Natural killer cell treated with Interleukin-12 subunit alpha and Interleukin-12 subunit beta and Interleukin-15 and Interleukin-18, amount 100 ng/mL, for 72 hours (primary cell): ENCODE measurements around the gene NUTF2. TPM values are rescaled to one million over a fixed set of nuclear protein-coding genes. Genes with fewer than 3 reads are reported as not detected.

Experiments used
- ATAC-seq, 2 donors: fragments of 150-1000 bp; cut with Tn5 transposase in 1 of 2; sonication (Bioruptor Pico), chemical (Tn5 transposase) in 1 of 2; 2 replicates each; pipeline ENCODE4 v1.10.0; 2021
- DNase-seq: peaks from one replicate; pipeline ENCODE4 v3.0.0; 2022; ENCODE audit warnings: low spot score
- H3K27ac Mint-ChIP-seq, 2 donors: 1 replicate in 1 of 2; 2 replicates in 1 of 2; pipeline ENCODE4 v1.8.0; 2022; ENCODE audit warnings: mixed read lengths in 2 of 2, mild to moderate bottlenecking in 1 of 2, moderate library complexity in 1 of 2
- H3K27me3 Mint-ChIP-seq, 2 donors: 1 replicate in 1 of 2; 2 replicates in 1 of 2; pipeline ENCODE4 v1.8.0; 2022; ENCODE audit warnings: mixed read lengths in 2 of 2
- H3K36me3 Mint-ChIP-seq: one replicate; pipeline ENCODE4 v1.8.0; 2022; ENCODE audit warnings: mixed read lengths
- H3K4me1 Mint-ChIP-seq, 2 donors: 1 replicate in 1 of 2; 2 replicates in 1 of 2; pipeline ENCODE4 v1.8.0; 2022; ENCODE audit warnings: low read depth in 2 of 2, mixed read lengths in 2 of 2, mild to moderate bottlenecking in 1 of 2
- H3K4me3 Mint-ChIP-seq: one replicate; pipeline ENCODE4 v1.8.0; 2022; ENCODE audit warnings: mixed read lengths
- H3K9me3 Mint-ChIP-seq: 2 replicates; pipeline ENCODE4 v1.8.0; 2022; ENCODE audit warnings: mixed read lengths
- total RNA-seq, 2 donors: library from RNA; stranded (reverse); gene quantifications; one replicate each; pipeline ENCODE4 v1.2.3, GENCODE V29; 2022

NUTF2 gene
- total RNA-seq, result 100 to 1,000 TPM; 114 to 124 TPM

GRCh38 chr16:67846320-67847063 lies at the start of gene NUTF2:
TSS of gene NUTF2 (plus strand) at chr16:67846933. CDS start at chr16:67865131, 18,198 bp downstream.
- Mint-ChIP-seq H3K36me3 (no peaks in the 10 kb centered on the region), H3K4me3 (peak within 1 kb of the TSS; percentile 95), H3K27ac (peak within 1 kb of the TSS; percentile 95 to 97), H3K4me1 (peaks cover 28 to 33% of the 10 kb centered on the region in 2 donors), H3K27me3 (no peaks in the 10 kb centered on the region), H3K9me3 (no peaks in the 10 kb centered on the region)
- ATAC-seq (peak; percentile 85 to 88), DNase-seq (peak; percentile 96)

GRCh38 chr16:67800338-67800926 lies 46.3 kb upstream of the NUTF2 start:
- Mint-ChIP-seq H3K27ac (peak overlapping the region in 1 of 2 donors; percentile 81), H3K9me3 (no peaks in the 10 kb centered on the region), H3K36me3 (no peaks in the 10 kb centered on the region), H3K4me1 (peaks cover 55 to 66% of the 10 kb centered on the region in 2 donors), H3K4me3 (no peak overlapping the region), H3K27me3 (no peaks in the 10 kb centered on the region)
- ATAC-seq, result no peak
- DNase-seq, result peak; percentile 28

- H3K36me3 Mint-ChIP-seq, result no peaks in the 10 kb centered on the region
- H3K4me3 Mint-ChIP-seq, result no peak overlapping the region
- H3K9me3 Mint-ChIP-seq, result no peaks in the 10 kb centered on the region
- DNase-seq (peak; percentile 25), ATAC-seq (no peak)
- peak overlapping the region in 1 of 2 donors; percentile 81 for H3K27ac Mint-ChIP-seq
- peaks cover 58 to 67% of the 10 kb centered on the region in 2 donors for H3K4me1 Mint-ChIP-seq
- no peaks in the 10 kb centered on the region for H3K27me3 Mint-ChIP-seq
Measured at GRCh38 chr16:67801241-67801640, 45.5 kb upstream of the NUTF2 start.

- peak; percentile 45 for DNase-seq
- no peaks in the 10 kb centered on the region for H3K9me3 Mint-ChIP-seq
- no peak for ATAC-seq
- H3K4me3 Mint-ChIP-seq, result peak overlapping the region; percentile 16
- no peak overlapping the region for H3K27ac Mint-ChIP-seq
- no peaks in the 10 kb centered on the region for H3K36me3 Mint-ChIP-seq
- peaks cover 52 to 61% of the 10 kb centered on the region in 2 donors for H3K4me1 Mint-ChIP-seq
- H3K27me3 Mint-ChIP-seq, result no peaks in the 10 kb centered on the region
Measured at GRCh38 chr16:67801883-67802282, 44.9 kb upstream of the NUTF2 start.

DNA sequence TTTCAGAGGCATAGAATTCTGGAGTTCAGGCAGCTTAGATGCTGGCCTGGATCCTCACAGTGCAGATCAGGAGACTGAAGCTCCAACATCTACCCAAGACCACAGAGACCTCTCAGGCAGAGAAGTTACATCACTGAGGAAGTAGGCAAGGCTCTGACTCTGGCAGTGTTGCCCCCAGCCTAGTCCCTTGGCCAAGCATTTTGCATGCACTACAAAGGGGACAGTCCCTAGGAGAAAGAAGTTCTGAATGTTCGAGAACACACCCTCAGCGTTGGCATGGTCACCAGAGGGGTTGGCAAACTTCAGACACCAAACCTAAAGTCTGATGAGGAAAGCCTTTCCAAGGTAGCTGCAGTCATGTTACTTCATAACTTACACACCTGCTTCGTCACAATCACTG lies 42.8 kb upstream of the NUTF2 start:
- H3K27ac Mint-ChIP-seq, result peak overlapping the region; percentile 49 to 86
- peak overlapping the region; percentile 63 for H3K4me3 Mint-ChIP-seq
- DNase-seq (peak; percentile 69), ATAC-seq (peak in 1 of 2 donors; percentile 8)
- peaks cover 48 to 50% of the 10 kb centered on the region in 2 donors for H3K4me1 Mint-ChIP-seq
- H3K36me3 Mint-ChIP-seq, result no peaks in the 10 kb centered on the region
- H3K27me3 Mint-ChIP-seq, result no peaks in the 10 kb centered on the region
- no peaks in the 10 kb centered on the region for H3K9me3 Mint-ChIP-seq

GRCh38 chr16:67804853-67805542 lies 41.7 kb upstream of the NUTF2 start:
- ATAC-seq (no peak), DNase-seq (peak; percentile 25)
- Mint-ChIP-seq H3K9me3 (no peaks in the 10 kb centered on the region), H3K36me3 (no peaks in the 10 kb centered on the region), H3K4me3 (peak overlapping the region; percentile 83), H3K27ac (peak overlapping the region; percentile 49 to 86), H3K4me1 (peaks cover 46 to 48% of the 10 kb centered on the region in 2 donors), H3K27me3 (no peaks in the 10 kb centered on the region)

DNA sequence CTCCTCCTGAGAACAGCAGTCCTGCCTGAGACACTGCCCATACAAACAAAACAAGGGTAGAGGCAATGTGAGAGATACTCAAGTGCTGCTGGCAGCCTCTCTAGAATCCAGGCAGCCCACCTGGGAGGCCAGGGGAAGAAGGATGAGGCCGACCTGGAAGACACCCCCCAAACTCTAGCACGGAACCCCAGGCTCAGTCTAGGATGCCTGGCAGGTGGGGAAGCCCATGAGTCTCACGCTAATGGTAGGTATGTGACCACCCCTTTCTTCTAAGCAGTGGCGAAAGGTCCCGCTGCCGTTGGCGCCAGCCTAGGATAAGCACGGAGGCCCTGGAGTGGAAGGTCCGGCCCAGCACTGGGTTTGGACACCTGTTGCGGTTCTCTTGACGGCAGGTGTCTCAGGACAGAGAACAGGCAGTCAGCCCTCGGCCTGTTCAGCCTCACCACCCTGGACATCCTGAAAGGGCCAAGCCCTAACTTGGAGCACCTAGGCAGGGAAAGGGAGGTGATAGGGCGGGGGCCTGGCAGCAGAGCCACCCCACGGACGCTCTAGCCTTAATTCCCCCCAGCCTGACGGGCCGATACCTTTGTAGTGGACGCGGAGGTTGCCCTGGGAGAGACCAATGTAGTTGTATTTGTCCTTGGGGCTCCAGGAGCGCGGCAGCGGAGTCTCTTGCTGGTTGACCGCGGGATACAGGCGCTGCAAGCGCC lies 40.9 kb upstream of the NUTF2 start:
- Mint-ChIP-seq H3K9me3 (no peaks in the 10 kb centered on the region), H3K4me3 (peak overlapping the region; percentile 83), H3K27me3 (no peaks in the 10 kb centered on the region), H3K36me3 (no peaks in the 10 kb centered on the region), H3K4me1 (peaks cover 40 to 42% of the 10 kb centered on the region in 2 donors), H3K27ac (peak overlapping the region; percentile 49 to 86)
- peak; percentile 55 for DNase-seq
- ATAC-seq, result no peak

GRCh38 chr16:67806428-67807147 lies 40.1 kb upstream of the NUTF2 start, which contains the start of the genes RANBP10 and TSNAXIP1:
TSS of gene RANBP10 (minus strand) at chr16:67806560. CDS start at chr16:67806536, 24 bp downstream.
TSS of gene TSNAXIP1 (plus strand) at chr16:67806889. CDS start at chr16:67807150, 261 bp downstream.
- Mint-ChIP-seq H3K27ac (peak within 1 kb of the TSS; percentile 49 to 86), H3K9me3 (no peaks in the 10 kb centered on the region), H3K36me3 (no peaks in the 10 kb centered on the region), H3K4me1 (peaks cover 33 to 36% of the 10 kb centered on the region in 2 donors), H3K27me3 (no peaks in the 10 kb centered on the region), H3K4me3 (peak within 1 kb of the TSS; percentile 83)
- peak; percentile 98 for DNase-seq
- peak; percentile 97 to 98 for ATAC-seq

GRCh38 chr16:67807148-67807682 lies 39.5 kb upstream of the NUTF2 start:
- H3K4me1 Mint-ChIP-seq, result peaks cover 29% of the 10 kb centered on the region in 2 donors
- peak; percentile 34 for DNase-seq
- peak overlapping the region; percentile 49 to 86 for H3K27ac Mint-ChIP-seq
- H3K27me3 Mint-ChIP-seq, result no peaks in the 10 kb centered on the region
- no peak for ATAC-seq
- no peaks in the 10 kb centered on the region for H3K36me3 Mint-ChIP-seq
- H3K9me3 Mint-ChIP-seq, result no peaks in the 10 kb centered on the region
- H3K4me3 Mint-ChIP-seq, result peak overlapping the region; percentile 83

- H3K9me3 Mint-ChIP-seq, result no peaks in the 10 kb centered on the region
- peaks cover 7 to 8% of the 10 kb centered on the region in 2 donors for H3K4me1 Mint-ChIP-seq
- no peak for ATAC-seq
- no peaks in the 10 kb centered on the region for H3K36me3 Mint-ChIP-seq
- H3K4me3 Mint-ChIP-seq, result no peak overlapping the region
- H3K27me3 Mint-ChIP-seq, result no peaks in the 10 kb centered on the region
- H3K27ac Mint-ChIP-seq, result no peak overlapping the region
- DNase-seq, result peak; percentile 25
Measured at GRCh38 chr16:67811899-67812298, 34.8 kb upstream of the NUTF2 start.

DNA sequence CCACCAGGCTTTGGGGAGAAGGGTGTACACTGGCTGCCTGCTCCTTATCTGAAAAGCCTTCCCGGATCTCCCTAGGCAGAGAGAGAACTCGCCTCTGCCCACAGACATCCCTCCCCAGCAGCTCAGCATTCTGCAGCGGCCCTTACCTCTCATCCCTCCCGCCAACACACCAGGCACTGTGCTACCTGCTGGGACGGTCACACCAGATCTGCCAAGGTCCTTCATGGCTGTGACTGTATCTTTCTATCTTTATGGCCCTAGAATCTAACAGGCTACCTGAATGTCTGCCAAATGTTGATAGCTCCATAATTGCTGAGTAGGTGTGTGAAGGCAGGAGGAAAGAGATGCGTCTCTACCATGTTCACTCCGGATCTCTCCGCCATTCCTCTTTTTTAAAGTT lies 32.2 kb upstream of the NUTF2 start:
- Mint-ChIP-seq H3K4me1 (peaks cover 6 to 7% of the 10 kb centered on the region in 2 donors), H3K27me3 (no peaks in the 10 kb centered on the region), H3K4me3 (no peak overlapping the region), H3K9me3 (no peaks in the 10 kb centered on the region), H3K36me3 (no peaks in the 10 kb centered on the region), H3K27ac (no peak overlapping the region)
- DNase-seq, result peak; percentile 39
- no peak for ATAC-seq

GRCh38 chr16:67820608-67821259 lies 26.0 kb upstream of the NUTF2 start:
- Mint-ChIP-seq H3K4me3 (no peak overlapping the region), H3K36me3 (no peaks in the 10 kb centered on the region), H3K27ac (no peak overlapping the region), H3K4me1 (peaks cover 6 to 7% of the 10 kb centered on the region in 2 donors), H3K27me3 (no peaks in the 10 kb centered on the region), H3K9me3 (no peaks in the 10 kb centered on the region)
- no peak for ATAC-seq
- no peak for DNase-seq
